ENCODE data around the gene MTMR3. TPM values are rescaled to one million over a fixed set of nuclear protein-coding genes. Genes with fewer than 3 reads are reported as not detected.

The MTMR3 gene
- total RNA-seq, 1 experiment from 2014 or later, result 27.3 TPM

DNA sequence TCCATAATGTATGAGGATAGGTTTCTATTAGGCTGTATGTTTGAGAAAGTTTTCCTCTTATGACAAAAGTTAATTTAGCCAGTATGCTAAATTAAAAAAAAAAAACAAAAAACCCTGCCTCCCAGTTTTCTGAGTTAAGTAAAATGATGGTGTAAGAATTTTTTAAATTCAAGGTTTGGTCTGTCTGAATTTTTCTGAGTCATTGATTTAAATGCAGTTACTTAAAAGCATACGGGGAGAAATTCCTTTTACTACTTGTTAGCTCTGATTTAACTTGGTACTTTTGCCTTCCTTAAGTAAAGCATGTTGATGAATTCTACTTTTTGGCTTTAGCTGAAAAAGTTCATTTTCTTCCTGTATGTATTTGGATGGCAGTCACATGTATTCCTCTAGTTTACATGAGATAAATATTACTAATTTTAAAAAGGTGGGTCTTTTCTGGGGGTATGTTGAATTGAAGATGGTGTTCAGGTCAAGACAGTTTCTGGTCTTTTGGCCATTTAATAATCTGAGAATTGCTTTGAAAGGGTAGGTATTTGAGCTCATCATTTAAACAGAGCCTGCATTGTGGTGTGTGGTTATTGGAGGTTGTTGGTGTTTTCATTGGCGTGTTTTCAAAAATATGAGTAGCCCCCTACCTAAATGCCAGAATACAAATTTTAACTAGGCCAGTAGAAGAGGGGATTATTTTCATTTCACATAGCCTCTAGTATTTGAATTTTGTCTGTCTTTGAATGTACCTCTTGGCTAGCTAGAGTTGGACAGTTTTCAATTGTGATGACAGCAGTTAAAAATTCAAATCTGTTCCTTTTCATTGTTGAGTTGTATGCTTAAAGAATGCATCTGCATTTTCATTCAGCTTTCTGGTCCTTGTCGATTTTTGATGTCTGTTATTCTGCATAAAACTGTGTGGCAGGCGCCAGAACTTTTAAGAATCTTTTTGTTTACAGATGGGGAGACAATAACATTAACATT, 64.7 kb downstream of the MTMR3 start:
- Histone ChIP-seq H3K4me3 (ENCODE audit: low read depth, low read length) (no peak overlapping the region), H3K4me1 (no peaks in the 10 kb centered on the region), H3K9me3 (no peaks in the 10 kb centered on the region), H3K36me3 (ENCODE audit: control insufficient read depth, insufficient read depth, low read length) (no peaks in the 10 kb centered on the region), H3K27me3 (replicated peaks; ENCODE audit: control insufficient read depth, insufficient read depth, low read length) (no peaks in the 10 kb centered on the region)
- no peaks in the 10 kb centered on the region for H3K9me3 Mint-ChIP-seq (ENCODE audit: unreplicated experiment)
- DNase-seq, result no peak
- H3K27ac Mint-ChIP-seq (ENCODE audit: unreplicated experiment), result no peak overlapping the region
- BruUV-seq (replicated peaks), result no TSS peak
- H3K4me3 Mint-ChIP-seq (ENCODE audit: unreplicated experiment), result no peak overlapping the region
- no peaks in the 10 kb centered on the region for H3K4me1 Mint-ChIP-seq (ENCODE audit: low read depth, unreplicated experiment)
- ChIA-PET POLR2A (no interaction called here), CTCF (no interaction called here)
- TF ChIP-seq, protein P1, sequence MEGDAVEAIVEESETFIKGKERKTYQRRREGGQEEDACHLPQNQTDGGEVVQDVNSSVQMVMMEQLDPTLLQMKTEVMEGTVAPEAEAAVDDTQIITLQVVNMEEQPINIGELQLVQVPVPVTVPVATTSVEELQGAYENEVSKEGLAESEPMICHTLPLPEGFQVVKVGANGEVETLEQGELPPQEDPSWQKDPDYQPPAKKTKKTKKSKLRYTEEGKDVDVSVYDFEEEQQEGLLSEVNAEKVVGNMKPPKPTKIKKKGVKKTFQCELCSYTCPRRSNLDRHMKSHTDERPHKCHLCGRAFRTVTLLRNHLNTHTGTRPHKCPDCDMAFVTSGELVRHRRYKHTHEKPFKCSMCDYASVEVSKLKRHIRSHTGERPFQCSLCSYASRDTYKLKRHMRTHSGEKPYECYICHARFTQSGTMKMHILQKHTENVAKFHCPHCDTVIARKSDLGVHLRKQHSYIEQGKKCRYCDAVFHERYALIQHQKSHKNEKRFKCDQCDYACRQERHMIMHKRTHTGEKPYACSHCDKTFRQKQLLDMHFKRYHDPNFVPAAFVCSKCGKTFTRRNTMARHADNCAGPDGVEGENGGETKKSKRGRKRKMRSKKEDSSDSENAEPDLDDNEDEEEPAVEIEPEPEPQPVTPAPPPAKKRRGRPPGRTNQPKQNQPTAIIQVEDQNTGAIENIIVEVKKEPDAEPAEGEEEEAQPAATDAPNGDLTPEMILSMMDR (IDR thresholded peaks at IDR 0.05; ENCODE audit: insufficient read depth in 1 of 2, low read depth in 1 of 2, low read length in 1 of 2, severe bottlenecking in 1 of 2, unreplicated experiment in 1 of 2), result no peak
- H3K27me3 Mint-ChIP-seq (ENCODE audit: insufficient read depth, unreplicated experiment), result no peaks in the 10 kb centered on the region
- intact Hi-C loops (cut with micrococcal nuclease; ENCODE audit: unreplicated experiment), result no loop called here
- H3K36me3 Mint-ChIP-seq (ENCODE audit: insufficient read depth, unreplicated experiment), result no peaks in the 10 kb centered on the region

DNA sequence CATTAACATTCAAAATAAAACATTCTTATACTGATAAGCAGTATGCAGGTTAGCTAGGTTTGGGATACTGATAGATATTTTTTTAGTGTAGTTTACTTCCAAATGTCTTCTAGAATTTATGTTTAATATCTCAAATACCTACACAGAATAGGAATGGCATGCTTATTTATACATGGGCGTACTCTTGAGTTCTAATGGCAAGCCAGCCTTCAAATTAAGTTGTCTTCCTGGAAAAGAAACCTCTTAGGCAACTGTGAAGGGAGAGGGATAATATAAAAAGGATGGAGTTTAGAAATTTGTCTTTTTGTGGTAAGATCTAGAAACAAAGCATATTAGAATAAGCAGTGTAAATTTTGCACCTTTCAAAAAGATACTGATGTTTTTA, 65.4 kb downstream of the MTMR3 start:
- no peaks in the 10 kb centered on the region for H3K4me1 Mint-ChIP-seq (ENCODE audit: low read depth, unreplicated experiment)
- TF ChIP-seq, protein P1 (IDR thresholded peaks at IDR 0.05; ENCODE audit: insufficient read depth in 1 of 2, low read depth in 1 of 2, low read length in 1 of 2, severe bottlenecking in 1 of 2, unreplicated experiment in 1 of 2), result no peak
- H3K36me3 Mint-ChIP-seq (ENCODE audit: insufficient read depth, unreplicated experiment), result no peaks in the 10 kb centered on the region
- no peak overlapping the region for H3K27ac Mint-ChIP-seq (ENCODE audit: unreplicated experiment)
- no peaks in the 10 kb centered on the region for H3K9me3 Mint-ChIP-seq (ENCODE audit: unreplicated experiment)
- ChIA-PET POLR2A (no interaction called here), CTCF (no interaction called here)
- H3K4me3 Mint-ChIP-seq (ENCODE audit: unreplicated experiment), result no peak overlapping the region
- H3K4me3 ChIP-seq (ENCODE audit: low read depth, low read length), result no peak overlapping the region
- H3K4me1 ChIP-seq, result no peaks in the 10 kb centered on the region
- intact Hi-C loops (cut with micrococcal nuclease; ENCODE audit: unreplicated experiment), result no loop called here
- no peaks in the 10 kb centered on the region for H3K36me3 ChIP-seq (ENCODE audit: control insufficient read depth, insufficient read depth, low read length)
- BruUV-seq (replicated peaks), result no TSS peak
- no peaks in the 10 kb centered on the region for H3K9me3 ChIP-seq
- no peak for DNase-seq
- H3K27me3 Mint-ChIP-seq (ENCODE audit: insufficient read depth, unreplicated experiment), result no peaks in the 10 kb centered on the region
- H3K27me3 ChIP-seq (replicated peaks; ENCODE audit: control insufficient read depth, insufficient read depth, low read length), result no peaks in the 10 kb centered on the region

DNA sequence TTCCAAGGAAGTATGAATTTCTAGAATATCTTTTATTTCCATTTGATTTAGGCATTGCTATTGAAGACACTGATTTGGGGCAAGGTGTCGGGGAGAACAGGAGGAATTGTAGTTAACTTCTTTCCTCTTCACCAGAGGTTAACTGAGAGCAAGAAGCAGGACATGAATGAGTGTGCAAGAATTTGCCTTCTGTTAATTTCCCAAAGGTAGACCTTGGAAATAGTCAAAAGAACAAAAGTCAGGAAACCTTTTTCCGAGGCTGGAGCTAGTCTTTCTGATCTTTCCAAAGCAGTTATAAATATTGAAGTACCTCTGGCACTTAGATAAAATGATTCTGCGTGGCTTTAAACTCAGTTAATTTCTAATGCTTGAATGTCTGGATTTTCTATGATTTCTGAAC, 66.9 kb downstream of the MTMR3 start:
- no peaks in the 10 kb centered on the region for H3K27me3 Mint-ChIP-seq (ENCODE audit: insufficient read depth, unreplicated experiment)
- no TSS peak for BruUV-seq (replicated peaks)
- TF ChIP-seq, protein P1 (IDR thresholded peaks at IDR 0.05; ENCODE audit: insufficient read depth in 1 of 2, low read depth in 1 of 2, low read length in 1 of 2, severe bottlenecking in 1 of 2, unreplicated experiment in 1 of 2), result no peak
- H3K4me3 Mint-ChIP-seq (ENCODE audit: unreplicated experiment), result no peak overlapping the region
- no peaks in the 10 kb centered on the region for H3K36me3 Mint-ChIP-seq (ENCODE audit: insufficient read depth, unreplicated experiment)
- ChIA-PET POLR2A (no interaction called here), CTCF (interaction anchor here (0.6 kb wide), 1 partner anchor 111 kb away, joined by 3 read pairs; no protein-coding TSS in a partner anchor)
- no peak for DNase-seq
- H3K4me3 ChIP-seq (ENCODE audit: low read depth, low read length), result no peak overlapping the region
- no peak overlapping the region for H3K27ac Mint-ChIP-seq (ENCODE audit: unreplicated experiment)
- no peaks in the 10 kb centered on the region for H3K27me3 ChIP-seq (replicated peaks; ENCODE audit: control insufficient read depth, insufficient read depth, low read length)
- no peaks in the 10 kb centered on the region for H3K4me1 ChIP-seq
- no peaks in the 10 kb centered on the region for H3K36me3 ChIP-seq (ENCODE audit: control insufficient read depth, insufficient read depth, low read length)
- intact Hi-C loops (cut with micrococcal nuclease; ENCODE audit: unreplicated experiment), result no loop called here
- no peaks in the 10 kb centered on the region for H3K9me3 Mint-ChIP-seq (ENCODE audit: unreplicated experiment)
- no peaks in the 10 kb centered on the region for H3K9me3 ChIP-seq
- no peaks in the 10 kb centered on the region for H3K4me1 Mint-ChIP-seq (ENCODE audit: low read depth, unreplicated experiment)

All from Caco-2 (cell line).